GM12878 (cell line): Measurements from ENCODE around the gene UBE3B.

Source experiments
- JUND ChIP-seq: IDR thresholded peaks from 2 replicates; pipeline ENCODE4 v1.6.1; 2012; ENCODE audit warnings: low read depth, mild to moderate bottlenecking, low read length, improper control_type of control experiment, moderate library complexity
- POLR2AphosphoS5 ChIP-seq: IDR thresholded peaks from 2 replicates; pipeline ENCODE4 v1.6.1; 2011; ENCODE audit warnings: mild to moderate bottlenecking, low read length, inconsistent platforms
- RELB ChIP-seq: fragments of 450-650 bp; IDR thresholded peaks from 2 replicates; pipeline ENCODE4 v1.6.1; 2017; ENCODE audit warnings: low read depth, mild to moderate bottlenecking, moderate library complexity
- SPI1 ChIP-seq: IDR thresholded peaks from 2 replicates; pipeline ENCODE4 v1.6.1; 2011; ENCODE audit warnings: low read depth, mild to moderate bottlenecking, low read length, moderate library complexity, borderline replicate concordance; ENCODE audit not compliant: insufficient read depth
- TBL1XR1 ChIP-seq: IDR thresholded peaks from 2 replicates; pipeline ENCODE4 v1.6.1; 2012; ENCODE audit warnings: low read depth, low read length, improper control_type of control experiment

- TF ChIP-seq SPI1 (no peak), POLR2AphosphoS5 (no peak), RELB (no peak), JUND (no peak), TBL1XR1 (no peak)
Observed at GRCh38 chr12:109487181-109488050, 10.0 kb downstream of the UBE3B start.
